GM18508 (cell line): ENCODE measurements around the gene ANKRD53.

ENCODE experiments used
- ATAC-seq: cut with Tn5 transposase; IDR thresholded peaks from one replicate; pipeline ENCODE4 v1.9.1; 2021; ENCODE audit warnings: moderate number of reproducible peaks; ENCODE audit not compliant: insufficient read depth, unreplicated experiment

Gene ANKRD53, protein sequence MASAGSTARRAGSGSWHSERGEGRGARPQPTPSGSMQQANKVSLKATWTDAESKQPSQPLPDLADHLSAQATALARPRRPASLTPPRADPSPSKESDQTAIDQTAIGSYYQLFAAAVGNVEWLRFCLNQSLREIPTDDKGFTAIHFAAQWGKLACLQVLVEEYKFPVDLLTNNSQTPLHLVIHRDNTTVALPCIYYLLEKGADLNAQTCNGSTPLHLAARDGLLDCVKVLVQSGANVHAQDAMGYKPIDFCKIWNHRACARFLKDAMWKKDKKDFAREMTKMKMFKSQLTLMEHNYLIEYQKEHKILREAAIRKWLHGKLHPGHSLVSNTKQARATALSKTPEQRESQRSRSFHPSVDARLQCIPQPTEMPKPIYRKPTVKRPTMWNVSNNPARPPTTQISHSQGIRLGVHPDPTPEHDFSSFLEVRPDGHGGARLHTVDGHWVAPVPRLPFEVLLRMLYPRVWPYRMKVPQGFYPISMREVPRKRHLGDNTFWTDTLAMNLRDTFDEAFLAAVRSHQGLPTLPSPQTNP

DNA sequence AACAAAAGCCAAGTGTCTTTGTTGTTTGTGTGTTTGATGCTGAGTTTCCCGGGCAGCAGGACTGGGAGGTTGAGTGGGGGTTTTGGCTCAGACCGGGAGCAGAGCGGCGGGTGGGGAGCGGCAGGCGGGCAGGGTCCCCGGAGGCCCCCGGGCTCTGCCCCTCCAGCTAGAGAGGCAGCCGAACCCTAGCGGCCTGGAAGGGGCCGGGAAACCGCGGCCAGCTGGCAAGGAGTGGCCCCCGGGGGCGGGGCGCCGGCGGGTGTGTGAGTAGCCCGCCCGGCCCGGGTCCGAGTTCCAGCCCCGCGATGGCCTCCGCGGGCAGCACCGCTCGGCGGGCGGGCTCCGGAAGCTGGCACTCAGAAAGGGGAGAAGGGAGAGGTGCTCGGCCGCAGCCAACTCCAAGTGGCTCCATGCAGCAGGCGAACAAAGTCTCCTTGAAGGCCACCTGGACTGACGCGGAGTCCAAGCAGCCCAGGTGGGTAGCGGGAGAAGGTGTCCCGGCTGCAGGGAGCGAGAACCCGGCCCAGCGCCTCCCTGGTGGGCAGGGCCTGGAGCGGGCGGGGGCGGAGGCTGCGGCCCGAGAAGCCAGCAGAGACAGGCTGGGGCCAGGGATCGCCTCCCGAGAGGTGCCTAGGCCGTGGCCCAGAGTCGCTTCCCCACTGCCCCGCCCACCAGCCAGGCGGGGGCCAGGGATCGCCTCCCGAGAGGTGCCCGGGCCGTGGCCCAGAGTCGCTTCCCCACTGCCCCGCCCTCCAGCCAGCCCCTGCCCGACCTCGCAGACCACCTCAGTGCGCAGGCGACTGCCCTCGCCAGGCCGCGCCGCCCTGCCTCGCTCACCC lies at the start of gene ANKRD53:
ANKRD53 (plus strand) TSS at position 290 of the 839 bp plus-strand sequence; CDS start at position 306, 16 bp downstream.
- ATAC-seq: no peak

- ATAC-seq: no peak
These were observed 47.8 kb upstream of the ANKRD53 start for GRCh38 chr2:70930371-70931329.

DNA sequence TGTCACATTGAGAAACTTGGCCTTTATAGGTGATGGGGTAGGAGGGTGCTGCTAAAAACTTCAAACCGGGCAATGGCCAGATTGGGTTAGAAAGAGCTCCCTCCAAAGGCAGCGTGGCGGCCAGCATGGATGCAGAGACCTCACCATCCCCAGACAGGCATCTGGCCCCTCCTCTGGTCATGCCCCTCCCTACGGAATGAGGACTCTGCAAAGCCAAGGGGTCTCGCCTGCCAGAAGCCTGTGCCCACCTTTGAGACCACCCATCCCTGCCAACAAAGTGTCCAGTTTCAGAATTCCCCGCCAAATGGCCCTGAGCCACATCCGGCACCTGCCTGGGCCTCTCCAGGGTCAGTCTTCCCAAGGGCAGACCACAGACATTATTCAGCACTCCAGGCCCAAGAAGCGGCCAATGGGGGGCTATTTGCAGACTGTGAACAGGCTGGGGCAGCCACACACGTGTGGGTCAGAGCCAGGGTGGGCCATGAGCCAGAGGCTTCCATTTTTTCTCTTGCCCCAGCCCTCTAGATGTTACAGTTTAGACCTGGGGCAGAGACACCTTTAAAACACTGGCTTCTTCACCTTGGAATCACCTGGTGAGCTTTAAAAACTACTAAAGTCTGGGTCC lies 46.9 kb upstream of the ANKRD53 start:
- no peak for ATAC-seq

DNA sequence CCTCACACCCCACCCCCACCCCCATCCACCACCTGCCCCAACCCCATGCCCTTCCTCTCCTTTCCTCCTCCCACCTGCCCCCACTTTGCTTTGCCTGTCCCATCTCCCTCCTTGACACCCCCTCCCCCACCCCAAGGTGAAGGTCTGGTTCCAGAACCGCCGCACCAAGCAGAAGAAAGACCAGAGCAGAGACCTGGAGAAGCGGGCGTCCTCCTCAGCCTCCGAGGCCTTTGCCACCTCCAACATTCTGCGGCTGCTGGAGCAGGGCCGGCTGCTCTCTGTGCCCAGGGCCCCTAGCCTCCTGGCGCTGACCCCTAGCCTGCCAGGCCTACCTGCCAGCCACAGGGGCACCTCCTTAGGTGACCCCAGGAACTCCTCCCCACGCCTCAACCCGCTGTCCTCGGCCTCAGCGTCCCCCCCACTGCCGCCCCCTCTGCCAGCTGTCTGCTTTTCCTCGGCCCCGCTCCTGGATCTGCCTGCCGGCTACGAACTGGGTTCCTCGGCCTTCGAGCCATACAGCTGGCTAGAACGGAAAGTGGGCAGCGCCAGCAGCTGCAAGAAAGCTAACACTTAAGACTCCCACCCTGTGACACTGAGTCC lies 45.7 kb upstream of the ANKRD53 start:
- ATAC-seq: no peak

- no peak for ATAC-seq
These were observed 43.4 kb upstream of the ANKRD53 start for GRCh38 chr2:70934981-70935380.

- no peak for ATAC-seq
These were observed 42.8 kb upstream of the ANKRD53 start, which contains the start of gene ATP6V1B1 for GRCh38 chr2:70935468-70936164. ATP6V1B1 (plus strand) TSS chr2:70935900; CDS start chr2:70935955, 55 bp downstream.

DNA sequence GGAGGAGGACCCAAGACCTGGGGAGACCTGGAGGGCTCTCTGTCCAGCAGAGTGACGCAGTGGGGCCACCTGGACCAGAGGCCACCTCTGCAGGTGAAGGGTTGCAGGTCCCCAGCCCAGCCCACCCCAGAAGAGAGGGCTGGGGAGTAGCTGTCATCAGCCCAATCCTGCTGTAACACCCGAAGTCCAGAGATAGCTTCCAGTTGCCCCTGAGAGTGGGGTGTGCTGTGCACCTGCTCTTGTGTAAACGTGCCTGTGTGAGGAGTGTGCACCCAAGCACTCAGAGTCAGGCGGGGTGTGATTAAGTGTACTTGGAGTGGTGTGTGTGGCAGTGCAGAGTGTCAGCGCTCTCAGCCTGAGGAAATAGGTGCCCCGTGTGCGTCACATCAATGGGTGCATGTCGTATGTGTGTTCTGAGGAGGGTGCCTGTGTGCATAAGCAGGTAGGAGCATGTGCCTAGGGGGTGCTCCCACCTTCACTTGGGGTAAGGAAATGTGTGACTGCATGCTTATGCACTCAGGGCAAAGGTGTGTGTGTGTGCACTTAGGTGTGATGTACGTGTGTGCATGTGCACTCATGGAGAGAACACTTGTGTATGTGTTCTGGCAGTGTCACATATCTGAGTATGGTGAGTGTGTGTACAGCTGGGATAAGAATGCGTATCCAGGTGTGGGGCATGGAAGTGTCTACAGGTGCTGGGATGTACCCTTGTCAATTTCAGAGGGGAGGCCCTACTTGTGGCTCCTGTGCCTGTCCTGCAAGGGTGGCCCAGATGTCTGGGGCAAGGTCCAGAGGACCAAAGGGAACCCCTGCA lies 42.1 kb upstream of the ANKRD53 start:
- ATAC-seq: no peak

DNA sequence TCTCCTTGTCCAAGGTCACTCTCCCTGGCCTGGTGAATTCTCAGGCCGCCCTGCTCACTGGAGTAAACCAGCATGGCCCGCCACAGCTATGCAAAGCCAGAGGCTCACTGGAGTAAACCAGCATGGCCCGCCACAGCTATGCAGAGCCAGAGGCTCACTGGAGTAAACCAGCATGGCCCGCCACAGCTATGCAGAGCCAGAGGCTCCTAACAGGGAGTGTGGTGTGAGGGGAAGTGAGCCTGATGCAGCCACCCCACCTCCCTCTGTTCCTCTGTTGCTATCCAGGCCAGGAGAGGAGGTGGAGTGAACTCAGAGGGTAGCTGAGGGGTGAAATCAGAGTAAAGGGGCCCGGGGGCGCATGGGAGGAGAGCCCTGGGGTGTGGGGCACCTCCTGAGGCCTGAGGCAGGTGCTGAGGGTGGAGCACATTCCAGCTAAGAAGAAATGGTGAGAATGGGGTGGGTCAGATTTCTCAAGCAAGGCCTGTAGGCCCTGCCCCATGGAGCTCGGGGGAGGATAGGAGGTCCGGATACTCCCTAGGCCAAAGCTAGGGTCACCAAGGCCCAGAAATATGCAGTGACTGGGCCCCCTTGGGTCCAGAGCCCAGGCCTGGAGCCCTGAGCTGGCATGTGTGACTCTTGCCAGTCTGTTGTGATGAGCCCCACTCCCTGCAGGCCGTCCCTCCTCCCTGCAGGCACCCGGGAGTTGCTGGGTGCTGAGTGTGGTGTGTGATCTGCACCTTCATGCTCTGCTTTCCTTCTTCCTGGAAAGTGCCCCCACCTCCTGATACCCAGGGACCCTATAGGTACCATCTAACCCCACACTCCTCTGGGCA lies 41.2 kb upstream of the ANKRD53 start:
- ATAC-seq: no peak

DNA sequence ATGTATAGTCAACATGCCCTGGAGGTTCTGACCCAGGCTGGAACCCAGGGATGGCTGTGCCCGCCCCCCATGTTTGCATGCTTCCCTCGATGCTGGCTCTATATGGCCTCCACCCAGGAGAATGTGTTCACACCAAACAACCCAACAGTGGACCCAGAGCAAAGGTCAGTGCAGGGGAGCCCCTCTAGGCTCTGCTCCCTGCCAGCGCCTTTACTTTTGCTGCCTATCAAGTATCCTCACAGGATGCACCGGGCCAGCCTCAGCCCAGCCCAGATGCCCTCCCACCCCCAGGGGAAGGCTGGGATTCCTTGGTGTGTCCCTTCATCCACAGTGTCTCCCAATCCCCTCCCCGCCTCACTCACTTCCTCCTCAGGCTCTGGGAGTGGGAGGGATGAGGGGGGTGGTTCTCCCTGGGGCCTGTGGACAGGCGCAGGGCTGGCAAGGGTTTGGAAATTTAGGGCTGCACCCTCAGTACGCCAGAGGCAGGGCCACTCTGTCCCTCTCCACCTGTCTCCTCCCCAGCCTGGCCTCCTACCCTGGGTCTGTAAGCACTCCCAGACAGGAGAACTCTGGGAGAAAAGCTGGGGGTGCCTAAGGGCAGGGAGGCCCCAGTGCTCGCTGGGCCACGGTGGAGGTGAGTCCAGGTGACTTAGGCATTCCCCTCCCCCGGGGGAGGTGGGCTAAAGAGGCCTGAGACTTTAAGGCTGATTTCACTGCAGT lies 40.4 kb upstream of the ANKRD53 start:
- ATAC-seq: no peak

DNA sequence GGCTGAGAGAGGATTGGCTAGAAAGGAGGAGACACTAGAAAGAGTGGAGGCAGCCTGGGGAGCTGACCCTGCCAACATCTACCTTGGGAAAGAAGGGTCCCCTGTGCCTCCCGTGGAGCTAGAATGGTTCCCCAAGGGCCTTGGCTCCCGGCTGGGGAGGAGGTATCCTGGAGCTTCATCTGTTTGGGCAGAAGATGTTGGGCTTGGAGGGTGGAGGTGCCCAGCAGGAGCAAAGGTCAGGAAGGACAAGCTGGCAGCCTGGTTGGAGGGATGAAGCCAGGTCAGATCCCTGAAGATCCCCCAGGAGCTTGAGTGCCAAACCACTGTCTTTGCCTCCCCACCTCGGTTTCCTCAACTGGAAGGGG lies 39.9 kb upstream of the ANKRD53 start:
- no peak for ATAC-seq

DNA sequence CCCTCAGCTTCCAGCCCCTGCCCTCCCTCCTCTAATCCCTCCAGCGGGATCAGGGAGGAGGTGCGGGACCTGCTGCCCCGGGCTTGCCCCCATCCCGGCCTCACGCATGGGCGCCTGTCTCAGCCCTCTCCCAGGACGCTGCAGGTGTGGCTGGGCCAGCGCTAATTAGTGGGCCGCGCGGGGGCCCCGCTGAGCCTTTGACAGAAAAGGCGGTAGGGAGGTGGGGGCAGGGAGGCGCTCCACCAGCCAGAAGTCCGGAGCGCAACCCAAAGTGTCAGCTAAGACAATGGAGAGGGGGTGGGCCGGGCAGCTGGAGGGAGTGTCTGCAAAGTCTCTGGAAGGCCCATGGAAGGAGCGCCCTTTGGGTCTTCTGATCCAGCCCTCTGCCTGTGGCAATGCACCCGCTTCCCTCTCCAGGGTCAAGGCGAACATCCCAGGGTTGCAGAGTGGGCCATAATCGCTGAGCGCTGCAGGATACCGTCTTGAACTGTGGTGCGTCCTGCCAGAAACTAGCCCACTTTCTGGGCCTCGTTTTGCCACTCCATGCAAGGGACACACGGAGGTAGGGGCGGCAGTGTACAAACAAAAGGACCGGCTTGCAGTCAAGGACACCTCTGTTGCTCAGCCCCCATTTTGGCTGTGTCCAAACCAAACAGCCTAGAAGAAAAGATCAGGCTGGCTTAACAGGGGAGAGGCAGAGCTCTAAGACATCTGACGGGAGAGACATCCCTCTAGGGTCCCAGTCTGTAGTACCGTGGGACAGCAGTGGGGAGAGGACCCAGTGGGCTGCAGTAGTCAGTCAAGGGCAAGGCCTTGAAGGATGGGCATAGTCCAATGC lies 39.2 kb upstream of the ANKRD53 start:
- no peak for ATAC-seq

DNA sequence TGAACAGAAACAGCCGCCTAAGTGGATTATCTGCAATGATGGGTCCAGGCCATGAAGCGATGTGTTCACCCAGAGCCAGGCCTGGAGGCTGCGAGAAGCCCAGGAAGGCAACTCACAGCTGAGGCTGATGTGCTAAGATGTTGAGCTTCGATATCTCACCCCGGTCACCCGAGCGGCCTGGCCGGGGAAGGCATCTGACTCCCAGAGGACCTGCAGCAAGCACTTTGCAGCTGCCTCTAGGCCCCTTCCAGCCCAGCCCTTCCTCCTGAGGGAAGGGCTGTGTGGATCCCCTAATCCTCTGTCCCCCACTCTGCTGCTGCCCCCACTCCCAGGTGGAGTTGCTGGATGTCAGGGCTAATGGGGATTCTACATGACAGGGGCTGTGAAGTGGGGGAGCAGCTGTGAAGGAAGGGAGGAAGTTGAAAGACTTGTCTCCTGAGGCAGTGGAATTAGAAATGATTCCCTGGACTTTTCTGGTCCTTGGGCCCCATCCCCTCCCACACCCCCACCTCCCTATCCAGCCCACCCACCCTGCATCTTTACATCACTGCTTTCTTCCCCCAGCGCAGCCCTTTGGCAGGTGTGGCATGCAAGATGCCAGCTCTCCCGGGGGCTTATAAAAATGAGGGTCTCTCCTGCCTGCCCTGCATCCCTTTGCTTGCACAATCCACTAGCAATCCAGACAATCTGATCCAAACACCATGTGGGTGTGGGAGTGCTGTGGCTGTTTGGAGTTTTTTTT lies 38.4 kb upstream of the ANKRD53 start:
- ATAC-seq: no peak

DNA sequence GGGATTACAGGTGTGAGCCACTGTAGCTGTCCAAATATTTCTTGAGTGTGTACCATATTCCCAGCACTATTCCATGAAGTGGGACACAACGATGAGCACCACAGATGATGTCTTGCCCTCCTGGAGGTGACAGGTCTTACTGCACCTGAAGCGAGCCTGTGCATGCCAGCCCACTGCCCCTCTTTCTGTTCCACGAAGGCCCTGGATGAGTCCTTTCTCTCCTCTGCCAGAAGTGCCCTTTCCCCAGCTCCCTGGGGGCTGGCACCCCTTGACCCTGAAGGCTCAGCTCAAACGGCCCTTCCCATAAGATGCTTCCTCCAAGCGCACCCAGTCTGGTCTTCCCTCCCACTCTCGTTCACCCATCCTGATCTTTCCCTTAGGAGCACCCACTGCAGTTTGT lies 37.2 kb upstream of the ANKRD53 start:
- ATAC-seq: no peak

GRCh38 chr2:70941701-70942100 lies 36.7 kb upstream of the ANKRD53 start:
- no peak for ATAC-seq
